ENCODE results near the gene EFCAB8.
A peak's percentile ranks its signal among the peaks of the same experiment; 100 is the strongest.

EFCAB8 gene

DNA sequence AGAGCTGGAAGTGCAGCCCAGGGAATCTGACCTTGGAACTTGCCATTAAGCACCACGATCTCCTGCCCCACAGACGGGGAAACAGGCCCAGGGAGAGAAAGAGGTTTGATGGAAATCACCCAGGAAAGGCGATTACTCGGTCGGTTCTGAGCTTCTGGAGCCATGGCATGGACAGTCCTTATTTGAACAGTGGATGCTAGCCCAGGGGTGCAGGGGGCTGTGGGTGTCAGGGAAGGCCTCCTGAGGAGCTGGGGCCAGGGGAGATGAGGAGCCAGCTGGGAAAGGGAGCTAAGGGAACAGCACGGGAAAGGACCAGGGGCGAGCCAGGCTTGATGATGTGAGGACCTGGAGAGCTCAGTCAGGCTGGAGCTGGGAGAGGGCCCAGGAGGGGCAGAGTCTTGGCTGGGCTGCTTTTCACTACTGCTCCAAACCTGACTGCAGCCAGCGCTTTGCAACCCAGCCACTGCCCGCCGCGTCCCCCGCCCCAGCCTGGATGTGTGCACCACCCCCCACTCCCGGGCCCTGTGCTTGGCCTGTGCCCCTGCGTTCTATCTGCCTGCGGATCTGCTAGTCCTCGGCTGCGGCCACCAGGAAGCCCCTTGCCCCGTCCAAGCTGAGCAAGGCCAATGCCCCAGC lies 127.7 kb downstream of the EFCAB8 start:
- DNase-seq (ENCODE audit: low read depth in 3 of 3), result no peak

DNA sequence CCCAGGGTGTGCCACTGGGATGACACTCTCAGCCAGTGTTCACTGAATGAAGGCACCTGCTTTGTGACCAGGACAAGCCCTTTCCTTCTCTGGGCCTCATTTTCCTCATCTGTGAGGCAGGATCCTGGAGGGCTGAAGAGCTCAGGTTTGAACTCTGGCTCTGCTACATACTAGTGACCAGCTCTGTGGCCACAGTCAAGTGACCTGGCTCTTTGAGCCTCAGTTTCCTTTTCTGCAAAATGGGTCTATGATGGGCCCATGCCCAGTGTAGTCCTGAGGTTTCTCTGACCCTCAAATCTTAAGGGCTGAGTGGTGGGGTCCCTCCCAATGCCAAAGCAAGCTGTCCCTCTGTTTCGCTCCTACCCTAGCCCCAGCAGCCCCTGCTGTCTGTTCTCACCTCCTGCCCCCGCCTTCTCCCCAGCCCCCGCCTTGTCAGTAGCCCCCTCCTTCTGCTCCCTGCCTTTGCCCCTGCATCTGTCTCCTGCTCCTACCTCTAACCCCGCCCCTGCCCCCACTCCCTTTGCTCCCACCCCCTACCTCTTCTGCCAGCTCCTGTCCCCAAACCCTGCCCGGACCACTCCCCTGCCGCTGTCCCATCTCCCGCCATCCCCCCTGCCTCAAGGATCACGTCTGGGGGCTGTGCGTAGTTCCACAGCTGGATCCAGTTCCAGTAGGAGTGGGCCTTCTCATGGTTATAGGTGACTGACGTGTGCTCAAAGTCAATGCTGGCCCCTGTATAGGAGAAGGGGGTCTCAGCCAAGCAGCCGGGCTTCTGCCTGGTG lies 128.5 kb downstream of the EFCAB8 start:
- no peak for DNase-seq (ENCODE audit: low read depth in 3 of 3)

DNA sequence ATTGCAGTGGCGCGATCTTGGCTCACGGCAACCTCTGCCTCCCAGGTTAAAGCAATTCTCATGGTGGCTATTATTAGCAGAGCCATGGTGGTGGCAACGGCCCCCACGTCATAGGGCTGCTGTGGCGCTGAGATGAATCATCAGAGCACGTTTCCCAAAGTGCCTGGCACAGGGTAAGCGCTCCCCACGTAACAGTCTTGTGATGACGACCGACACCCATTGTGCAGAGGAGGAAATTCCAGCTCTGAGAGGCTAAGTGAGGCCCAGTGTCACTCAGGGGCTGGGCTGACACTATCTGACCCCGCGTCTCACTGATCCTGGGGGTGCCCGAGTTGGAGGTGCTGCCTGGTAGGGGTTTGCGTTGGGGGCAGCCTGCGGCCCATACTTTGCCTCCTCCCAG lies 129.3 kb downstream of the EFCAB8 start:
- DNase-seq (ENCODE audit: low read depth in 3 of 3), result no peak

DNA sequence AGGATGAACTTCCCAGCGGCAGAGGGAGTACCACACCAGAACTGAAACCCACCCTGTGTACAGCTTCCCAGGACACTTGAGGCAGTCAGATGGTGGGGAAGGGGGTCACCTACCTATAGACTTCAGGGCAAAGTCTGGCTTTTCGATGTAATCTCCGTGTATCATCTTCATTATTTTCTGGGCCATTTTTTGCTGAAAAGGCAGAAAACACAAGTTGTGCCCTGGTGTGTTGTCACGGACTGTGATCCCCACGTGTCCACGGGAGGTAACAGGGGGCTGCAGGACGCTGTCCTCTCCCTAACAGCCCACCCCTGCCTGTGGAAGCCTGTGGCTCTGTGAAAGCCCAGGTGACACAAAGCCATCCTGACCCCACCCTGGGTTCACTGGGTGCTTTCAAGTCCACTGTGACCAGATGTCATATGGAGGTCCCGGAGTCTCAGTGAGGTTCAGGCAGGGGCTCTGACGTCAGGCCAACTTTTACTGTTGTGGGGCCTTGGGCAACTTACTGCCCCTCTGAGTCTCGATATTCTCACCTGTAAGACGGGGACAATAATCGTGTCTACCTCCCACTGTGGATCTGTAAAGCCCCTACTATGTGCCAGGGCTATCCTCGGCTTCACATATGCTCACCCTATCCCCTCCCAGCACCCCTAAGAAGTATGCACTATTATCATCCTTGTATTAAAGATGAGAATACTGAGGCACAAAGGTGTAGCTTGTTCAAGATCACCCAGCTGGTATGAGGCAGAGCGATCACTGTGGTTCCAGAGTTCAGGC lies 131.0 kb downstream of the EFCAB8 start:
- DNase-seq (ENCODE audit: low read depth in 3 of 3), result no peak

DNA sequence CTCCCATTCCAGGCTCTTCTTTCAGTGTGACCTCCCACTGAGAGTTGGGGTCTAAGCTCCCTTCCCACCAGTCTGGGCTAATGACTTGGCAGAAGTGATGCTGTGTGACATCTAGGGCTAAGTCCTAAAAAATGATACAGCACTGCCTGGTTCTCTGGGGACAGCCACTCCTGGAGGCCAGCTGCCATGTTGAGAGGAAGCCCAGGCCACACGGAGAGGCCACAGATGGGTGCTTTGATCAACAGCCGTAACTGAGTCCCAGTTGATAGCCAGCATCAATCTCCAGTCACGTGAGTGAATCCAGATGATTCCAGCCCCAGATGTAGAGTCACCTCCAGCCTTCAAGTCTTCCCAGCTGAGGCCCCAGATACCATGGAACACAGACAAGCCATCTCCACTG lies 131.7 kb downstream of the EFCAB8 start:
- DNase-seq (ENCODE audit: low read depth in 3 of 3), result no peak

DNA sequence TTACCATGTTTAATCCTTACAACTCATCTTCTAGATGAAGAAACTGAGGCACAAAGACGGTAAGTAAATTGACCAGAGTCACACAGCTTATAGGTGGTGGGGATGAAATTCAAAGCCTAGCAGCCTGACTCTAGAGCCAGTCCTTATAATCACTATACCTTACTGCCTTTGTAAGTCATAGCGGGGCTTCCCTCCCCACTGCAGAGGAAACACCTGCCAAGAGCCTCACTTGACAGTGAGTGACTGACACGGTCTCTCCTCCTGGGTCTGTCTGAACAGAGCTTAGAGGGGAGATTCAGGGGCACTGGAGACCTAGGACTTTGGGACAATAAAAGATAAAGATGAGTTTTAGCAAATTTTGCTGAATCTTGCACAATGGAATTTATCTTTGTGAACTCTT lies 132.7 kb downstream of the EFCAB8 start:
- no peak for DNase-seq (ENCODE audit: low read depth in 3 of 3)

DNA sequence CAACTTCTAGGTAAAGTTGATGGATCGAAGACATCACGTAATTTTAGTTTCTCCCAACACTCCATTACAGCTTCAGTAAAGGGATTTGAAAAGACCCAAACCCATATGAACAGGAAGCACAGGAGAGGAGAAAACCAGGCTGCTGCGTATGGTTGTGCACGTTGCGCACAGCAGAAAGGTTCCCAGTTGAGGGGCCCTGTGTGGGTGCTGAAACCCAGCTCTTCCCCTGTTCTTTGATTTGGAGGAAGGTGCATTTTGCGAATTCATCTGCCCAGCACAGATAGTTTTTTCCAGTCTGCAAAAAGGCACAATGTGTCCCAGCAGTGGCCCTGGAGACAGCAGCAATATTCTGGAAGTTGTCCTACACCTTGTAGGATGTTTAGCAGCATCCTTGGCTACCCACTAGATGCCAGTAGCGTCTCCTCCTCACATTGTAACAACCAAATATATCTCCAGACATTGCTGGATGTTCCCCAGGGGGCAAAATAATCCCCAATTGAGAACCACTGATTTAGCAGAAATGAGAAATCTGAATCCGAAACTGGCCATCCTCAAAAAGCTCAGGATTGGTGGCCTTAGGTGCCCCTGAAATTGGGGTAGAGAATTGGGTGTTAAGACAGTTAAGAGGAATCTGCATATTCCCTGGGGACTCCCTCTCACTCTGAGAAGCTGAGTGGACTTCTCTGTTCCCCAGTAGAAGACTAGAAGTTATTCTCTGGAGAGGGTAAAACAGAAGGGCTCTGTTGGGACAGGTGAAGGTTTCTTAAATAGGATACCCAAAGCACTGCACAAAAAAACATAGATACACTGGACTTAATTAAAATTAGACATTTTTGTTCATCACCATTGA lies 133.3 kb downstream of the EFCAB8 start:
- no peak for DNase-seq (ENCODE audit: low read depth in 3 of 3)

DNA sequence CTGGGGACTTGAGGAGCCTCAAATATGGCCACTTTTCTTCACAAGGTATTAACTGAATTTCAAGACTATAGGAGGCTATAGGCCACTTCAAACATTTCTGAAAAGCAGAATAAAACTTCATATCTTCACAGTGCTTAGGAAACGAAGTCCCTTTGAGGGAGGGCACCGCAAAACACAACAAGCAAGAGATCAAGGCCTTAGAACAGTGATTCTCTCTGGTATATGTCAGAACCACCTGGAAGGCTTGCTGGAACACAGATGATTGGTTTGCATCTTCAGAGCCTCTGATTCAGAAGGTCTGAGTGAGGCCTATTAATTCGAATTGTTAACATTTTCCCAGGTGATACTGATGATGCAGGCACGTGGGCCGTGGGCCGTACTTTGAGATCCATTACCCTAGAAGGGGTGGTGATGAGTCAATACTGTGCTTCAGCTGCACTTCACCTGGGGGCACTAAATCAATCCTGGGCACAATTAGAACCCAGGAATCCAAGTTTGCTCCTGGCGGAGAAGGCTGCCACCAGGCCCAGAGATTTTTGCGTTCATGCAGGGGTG lies 134.8 kb downstream of the EFCAB8 start:
- no peak for DNase-seq (ENCODE audit: low read depth in 3 of 3)

DNA sequence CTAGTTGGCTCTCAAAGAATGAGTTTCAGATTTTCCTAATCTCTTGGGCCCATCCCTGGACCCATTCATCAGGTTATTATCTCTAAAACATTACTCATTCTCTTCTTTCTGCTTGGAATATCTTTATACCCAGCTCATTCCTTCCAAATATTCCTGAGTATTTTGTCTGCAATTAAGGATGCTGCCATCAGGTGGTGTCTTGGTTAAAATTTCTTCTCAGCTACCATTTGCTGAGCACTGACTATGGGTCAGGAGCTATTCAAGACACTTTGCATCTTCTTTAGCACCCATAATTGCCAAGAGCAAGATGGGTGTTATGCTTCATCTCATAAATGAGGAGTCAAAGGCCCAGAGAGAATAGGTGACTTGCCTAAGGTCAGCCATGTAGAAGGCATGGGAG lies 137.1 kb downstream of the EFCAB8 start:
- DNase-seq (ENCODE audit: low read depth in 3 of 3), result no peak

DNA sequence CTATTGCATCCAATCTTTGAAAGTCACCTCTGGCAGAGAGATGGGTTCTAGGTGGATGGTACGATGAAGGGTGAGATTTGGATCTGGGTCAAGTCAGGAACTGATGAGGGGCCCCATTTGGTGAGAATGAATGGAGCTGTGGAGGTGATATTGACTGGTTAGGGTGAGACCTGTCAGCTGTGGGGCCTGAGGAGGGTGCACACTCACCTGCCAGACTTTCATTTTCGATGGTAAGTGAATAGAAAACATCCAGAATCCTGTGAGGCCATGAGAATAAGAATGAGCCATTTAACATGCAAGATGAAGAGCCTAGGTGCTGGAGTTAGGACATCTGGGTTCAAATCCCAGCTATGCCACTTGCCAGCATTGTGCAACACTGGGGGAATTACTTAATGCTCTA lies 138.7 kb downstream of the EFCAB8 start:
- no peak for DNase-seq (ENCODE audit: low read depth in 3 of 3)

DNA sequence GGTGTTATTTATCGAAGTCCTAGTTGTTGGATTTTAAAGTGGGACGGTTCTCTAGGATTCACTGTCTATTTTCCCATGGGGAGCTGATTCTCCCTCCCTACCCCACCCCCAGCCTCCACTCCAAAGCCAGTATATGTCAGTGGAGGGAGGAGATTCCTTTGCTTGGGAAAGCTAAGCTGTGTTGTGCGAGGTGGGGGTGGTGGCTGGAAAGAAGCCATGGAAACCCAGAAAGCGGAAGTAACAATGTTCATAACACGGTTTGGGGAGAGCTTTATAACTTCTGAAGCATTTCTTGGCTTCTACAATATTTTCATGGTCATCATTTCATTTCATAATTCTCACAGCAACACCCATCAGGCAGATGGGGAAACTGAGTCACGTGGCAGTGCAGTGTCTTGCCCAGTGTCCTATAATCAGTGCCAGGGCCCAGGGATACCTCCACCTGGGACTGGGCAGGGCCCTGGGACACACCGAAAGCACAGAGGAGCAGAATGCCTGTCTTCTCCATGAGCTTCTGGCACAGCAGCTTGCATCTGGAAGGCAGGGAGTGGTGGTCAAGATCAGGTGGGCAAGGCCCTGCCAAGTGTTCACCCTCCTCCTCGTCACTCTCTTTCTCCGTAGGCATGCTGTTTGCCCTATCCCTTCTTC lies 141.0 kb downstream of the EFCAB8 start:
- no peak for DNase-seq (ENCODE audit: low read depth in 3 of 3)

DNA sequence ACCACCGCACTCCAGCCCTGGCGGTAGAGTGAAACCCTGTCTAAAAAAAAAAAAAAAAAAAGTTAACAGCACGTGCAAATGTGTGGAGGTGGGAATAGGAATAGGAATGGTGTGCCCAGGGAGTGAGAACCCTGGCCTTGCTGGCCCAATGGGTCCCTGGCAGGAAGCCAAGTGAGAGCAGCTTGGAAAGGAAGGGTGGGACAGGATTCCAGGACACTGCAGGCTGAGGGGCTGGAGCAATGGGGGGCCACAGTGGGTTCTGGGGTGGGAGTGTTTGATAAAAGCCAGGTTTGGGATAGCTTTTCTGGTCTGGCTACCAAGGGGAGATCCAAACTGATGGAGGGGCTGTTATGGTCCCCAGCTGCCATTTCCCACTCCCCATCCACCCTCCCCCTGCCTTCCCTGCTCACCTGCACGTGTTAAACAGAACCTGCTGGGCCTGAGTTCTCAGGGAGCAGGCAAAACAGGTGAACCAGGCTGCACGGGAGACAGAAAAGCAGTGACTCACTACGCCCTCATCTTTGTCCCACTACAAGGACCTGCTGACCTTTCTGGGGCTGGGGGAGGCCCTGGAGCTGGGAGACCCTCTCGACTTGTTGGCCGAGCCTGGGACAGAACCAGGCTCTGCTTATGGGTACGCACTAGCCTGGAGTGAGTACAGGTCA lies 142.2 kb downstream of the EFCAB8 start:
- no peak for DNase-seq (ENCODE audit: low read depth in 3 of 3)

DNA sequence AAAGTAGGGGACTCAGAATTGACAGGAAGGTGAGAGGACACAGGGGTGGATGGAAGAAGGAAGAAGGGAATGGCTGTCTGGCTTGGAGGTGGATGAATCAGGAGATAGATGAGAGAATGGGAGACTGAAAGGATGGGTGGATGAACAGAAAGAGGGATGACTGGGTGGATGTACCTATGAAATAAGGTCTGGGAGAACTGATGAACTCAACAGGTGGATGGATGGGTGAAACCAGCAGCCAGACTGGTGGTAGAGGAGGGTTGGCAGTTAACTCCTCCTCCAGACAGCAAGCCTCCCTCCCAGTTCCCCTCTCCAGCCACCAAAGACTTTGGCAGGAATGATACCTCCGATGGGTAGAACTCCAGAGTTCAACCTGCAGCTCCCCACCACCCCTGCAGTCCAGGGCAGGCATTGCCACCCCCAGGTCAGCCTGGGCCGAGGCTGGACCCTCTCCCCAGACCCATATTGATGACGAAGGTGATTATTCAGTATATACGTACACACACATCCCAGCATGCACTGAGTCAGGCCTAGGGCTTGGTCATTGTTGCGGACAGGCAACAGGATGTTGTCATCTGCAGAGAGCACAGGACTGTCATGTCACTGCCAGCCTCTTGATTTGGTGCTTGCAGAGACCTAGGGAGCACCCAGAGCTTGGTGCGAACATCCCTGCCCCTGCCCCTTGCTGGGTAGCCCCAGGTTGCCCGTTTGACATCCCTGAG lies 143.5 kb downstream of the EFCAB8 start:
- DNase-seq (ENCODE audit: low read depth in 3 of 3), result no peak

DNA sequence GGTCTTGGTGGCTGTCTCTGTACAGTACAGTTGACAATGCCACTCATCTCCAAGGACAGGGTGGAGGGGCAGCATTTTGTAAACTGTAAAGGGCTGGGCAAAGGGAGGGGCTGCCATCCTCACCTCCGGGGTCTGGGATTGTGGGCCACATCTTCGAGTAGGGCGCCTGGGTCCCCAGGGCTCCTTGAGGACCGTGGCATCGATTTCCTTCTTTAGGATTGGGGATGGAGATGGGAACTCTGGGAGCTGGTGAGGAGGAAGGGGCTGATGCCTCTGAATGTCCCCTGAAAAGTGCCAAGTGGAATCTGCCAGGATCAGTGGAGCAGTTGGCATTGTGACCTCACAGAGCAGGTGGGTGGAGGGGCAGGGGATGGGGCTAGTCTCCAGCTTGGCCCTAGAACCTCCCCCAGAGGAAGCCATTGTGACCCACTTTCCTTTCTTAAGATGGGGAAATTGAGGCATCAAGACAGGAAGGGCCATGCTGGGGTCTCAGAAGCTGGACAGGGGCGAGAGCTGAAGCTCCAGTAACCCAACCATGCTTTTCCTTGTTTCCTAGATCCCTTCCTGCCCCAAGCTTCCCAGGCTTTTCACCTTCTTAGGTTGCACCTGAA lies 145.5 kb downstream of the EFCAB8 start, which contains the start of gene SUN5:
TSS of gene SUN5 (minus strand) at position 293 of the 611 bp plus-strand sequence. CDS start at position 200, 93 bp downstream.
- no peak for DNase-seq (ENCODE audit: low read depth in 3 of 3)

DNA sequence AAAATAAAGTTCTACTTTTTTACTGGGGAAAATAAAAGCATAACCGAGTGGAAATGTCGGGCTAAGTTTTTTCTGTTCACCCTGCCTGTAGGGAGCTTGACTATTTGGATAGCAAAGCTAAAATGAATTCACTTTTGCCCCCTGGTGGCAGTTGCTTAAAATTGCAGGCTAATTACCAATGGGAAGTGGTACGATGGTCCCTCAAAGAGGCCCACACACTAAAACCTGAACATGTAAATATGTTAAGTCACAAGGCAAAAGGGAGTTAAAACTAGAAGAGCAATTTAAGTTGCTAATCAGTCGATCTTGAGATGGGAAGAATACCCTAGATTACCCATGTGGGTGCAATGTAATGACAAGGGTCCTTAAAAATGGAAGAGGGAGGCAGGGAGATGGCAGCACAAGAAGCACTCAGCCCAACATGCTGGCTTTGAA lies 146.4 kb downstream of the EFCAB8 start:
- peak in 1 of 3 donors; percentile 38 for DNase-seq (ENCODE audit: low read depth in 3 of 3)

DNA sequence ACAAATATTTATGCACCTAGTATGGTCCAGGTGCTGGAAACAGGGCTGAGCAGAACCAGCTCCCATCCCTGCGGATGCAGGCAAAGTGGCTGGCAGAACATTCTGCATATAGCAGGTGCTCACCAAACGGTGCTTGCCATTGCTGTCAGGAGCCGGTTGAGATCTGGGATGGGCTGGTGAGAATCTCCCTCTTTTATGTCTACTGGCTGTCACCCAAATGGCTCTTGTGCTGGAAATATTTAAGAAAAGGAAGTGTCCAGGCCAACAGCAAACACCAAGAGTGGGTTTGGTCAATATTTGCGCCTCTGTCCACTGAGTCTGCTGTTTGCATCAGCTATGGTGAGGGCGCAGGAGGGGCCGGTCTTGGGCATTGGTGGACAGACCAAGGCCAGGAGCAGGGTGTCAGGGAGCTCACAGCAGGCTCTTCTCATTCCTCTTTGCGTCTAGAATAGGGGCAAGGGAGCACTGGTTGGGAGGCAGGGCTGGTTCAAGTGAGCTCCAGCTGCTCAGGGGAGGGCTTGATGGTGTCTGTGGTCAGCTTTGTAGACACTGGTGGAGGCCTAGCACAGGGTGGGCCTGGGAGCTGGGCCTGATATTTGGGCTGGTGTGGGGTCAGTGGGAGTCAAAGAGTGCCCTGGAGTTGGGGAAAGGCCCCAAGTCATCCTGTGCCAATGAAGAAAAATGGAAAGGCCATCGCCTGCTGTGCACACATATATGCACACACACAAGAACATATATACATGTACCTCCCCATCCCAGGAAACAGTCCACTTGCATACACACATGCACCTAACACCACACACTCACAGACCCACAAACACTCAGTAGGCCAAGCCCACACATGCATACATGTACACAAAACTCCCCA lies 147.4 kb downstream of the EFCAB8 start:
- DNase-seq (ENCODE audit: low read depth in 3 of 3), result no peak

DNA sequence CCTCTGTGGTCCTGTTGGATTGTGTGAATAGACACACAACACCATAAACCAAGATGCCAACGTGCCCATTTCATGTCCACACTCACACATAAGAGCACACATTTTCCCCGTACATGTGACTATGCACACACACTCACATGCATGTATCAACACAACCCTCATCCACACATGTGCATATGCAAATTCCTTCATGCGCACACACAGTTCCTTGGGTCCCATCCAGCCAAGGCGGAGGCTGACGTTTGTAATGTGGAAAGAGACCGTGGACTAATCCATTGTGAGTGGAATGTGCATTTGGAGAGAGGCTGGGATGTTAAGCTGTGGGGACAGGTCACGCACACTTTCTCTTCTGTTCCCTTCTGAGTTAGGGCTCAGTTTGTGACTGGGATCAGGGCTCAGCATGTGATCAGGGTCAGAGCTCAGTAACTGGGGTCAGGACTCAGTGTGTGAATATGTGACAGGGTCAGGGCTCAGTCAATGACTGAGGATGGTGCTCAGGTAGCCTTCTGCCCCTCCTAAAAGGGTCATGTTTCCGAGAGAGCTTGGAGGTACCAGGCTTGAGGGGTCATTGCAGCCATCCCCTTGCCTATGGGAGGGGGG lies 148.2 kb downstream of the EFCAB8 start:
- no peak for DNase-seq (ENCODE audit: low read depth in 3 of 3)

Data from stimulated activated CD4-positive, alpha-beta T cell treated with anti-CD3 and anti-CD28 coated beads, TNF-alpha, amount 100 ng/mL, for 48 hours (primary cell).